DMS53 treated with DMSO at 0.1 percent for 48 hours (cell line): Measurements from ENCODE around the gene TCF19.

ENCODE experiments used
- DNase-seq: peaks from one replicate; lab custom pipeline; 2025; ENCODE audit not compliant: unreplicated experiment; lab: John Stamatoyannopoulos, UW

Gene TCF19

GRCh38 chr6:31158140-31158862 is at the start of gene TCF19:
TSS of gene TCF19 (plus strand) at chr6:31158589. CDS start at chr6:31159470, 881 bp downstream.
- DNase-seq: peak; percentile 88

- DNase-seq: no peak
Observed at GRCh38 chr6:31110825-31111582, 47.4 kb upstream of the TCF19 start.

GRCh38 chr6:31111712-31112111 is 46.7 kb upstream of the TCF19 start:
- DNase-seq: no peak

- no peak for DNase-seq
Observed at GRCh38 chr6:31112478-31112877, 45.9 kb upstream of the TCF19 start, which contains the start of gene C6orf15. TSS of gene C6orf15 (minus strand) at chr6:31112575. CDS start at chr6:31112555, 20 bp downstream.

- DNase-seq: no peak
Observed at GRCh38 chr6:31113861-31114540, 44.4 kb upstream of the TCF19 start.

- DNase-seq: peak; percentile 14
Observed at GRCh38 chr6:31114541-31114878, 43.9 kb upstream of the TCF19 start, which contains the start of gene PSORS1C1. TSS of gene PSORS1C1 (plus strand) at chr6:31114800. CDS start at chr6:31129633, 14,833 bp downstream.

GRCh38 chr6:31114970-31115849 is 43.2 kb upstream of the TCF19 start:
- DNase-seq: no peak

- no peak for DNase-seq
Observed at GRCh38 chr6:31115941-31116560, 42.3 kb upstream of the TCF19 start.

GRCh38 chr6:31116661-31117385 is 41.6 kb upstream of the TCF19 start:
- peak; percentile 9 for DNase-seq

GRCh38 chr6:31118178-31118577 is 40.2 kb upstream of the TCF19 start:
- no peak for DNase-seq

- no peak for DNase-seq
Observed at GRCh38 chr6:31120151-31120915, 38.1 kb upstream of the TCF19 start, which contains the start of gene CDSN. TSS of gene CDSN (minus strand) at chr6:31120446. CDS start at chr6:31120419, 27 bp downstream.

- DNase-seq: no peak
Observed at GRCh38 chr6:31121131-31121790, 37.1 kb upstream of the TCF19 start.

GRCh38 chr6:31122791-31123706 is 35.3 kb upstream of the TCF19 start:
- DNase-seq: no peak

- no peak for DNase-seq
Observed at GRCh38 chr6:31125162-31125561, 33.2 kb upstream of the TCF19 start.

GRCh38 chr6:31125586-31126363 is 32.6 kb upstream of the TCF19 start:
- DNase-seq: no peak

GRCh38 chr6:31126396-31127175 is 31.8 kb upstream of the TCF19 start:
- no peak for DNase-seq
